Ascending aorta (tissue), 2 donors: Measurements from ENCODE around the gene CIB4. TPM values are rescaled to one million over a fixed set of nuclear protein-coding genes. Genes with fewer than 3 reads are reported as not detected.

ENCODE experiments used
- DNase-seq, 2 donors: peaks; one replicate each; pipeline ENCODE4 v3.0.0-alpha.2; 2019; ENCODE audit warnings: low spot score in 2 of 2
- H3K27ac ChIP-seq, 2 donors: fragments of 200-600 bp; sonication (generic); one replicate each; pipeline ENCODE4 v1.5.1; 2016 to 2017; ENCODE audit warnings: mild to moderate bottlenecking in 1 of 2
- H3K27me3 ChIP-seq: fragments of 200-600 bp; sonication (generic); one replicate; pipeline ENCODE4 v1.5.1; 2017
- H3K36me3 ChIP-seq, 2 donors: fragments of 200-600 bp; sonication (generic); one replicate each; pipeline ENCODE4 v1.5.1; 2016
- H3K4me1 ChIP-seq, 2 donors: fragments of 200-600 bp; sonication (generic); one replicate each; pipeline ENCODE4 v1.5.1; 2016 to 2017; ENCODE audit warnings: mild to moderate bottlenecking in 1 of 2
- H3K4me3 ChIP-seq, 2 donors: fragments of 200-600 bp; sonication (generic); one replicate each; pipeline ENCODE4 v1.5.1; 2016 to 2017; ENCODE audit warnings: mild to moderate bottlenecking in 1 of 2
- H3K9me3 ChIP-seq, 2 donors: fragments of 200-600 bp; sonication (generic); one replicate each; pipeline ENCODE4 v1.5.1; 2016
- CTCF ChIP-seq, 3 experiments: fragments of 200-600 bp in 2 of 3; fragments of 450-650 bp in 1 of 3; sonication (generic) in 2 of 3; IDR thresholded peaks; one replicate each; pipeline ENCODE4 v1.5.1; 2016 to 2019; ENCODE audit warnings: antibody characterized with exemption in 3 of 3, mild to moderate bottlenecking in 1 of 3, moderate library complexity in 1 of 3
- intact Hi-C: fragments of 100-400 bp; cut with DNase I; formaldehyde crosslinking; loops from one replicate; pipeline ENCODE4 v1.15.1; 2023
- total RNA-seq: library from RNA; depleted of rRNA; stranded (reverse); fragments of >200 nt; gene quantifications from one replicate; pipeline ENCODE4 v1.1.0, GENCODE V29; 2016

CIB4 gene
- total RNA-seq, 1 donor from 2014 or later = not detected

GRCh38 chr2:26650713-26651469 is 9.7 kb upstream of the CIB4 start:
- Histone ChIP-seq H3K36me3 (no peaks in the 10 kb centered on the region), H3K27me3 (no peaks in the 10 kb centered on the region), H3K4me3 (no peak overlapping the region), H3K4me1 (no peaks in the 10 kb centered on the region), H3K27ac (no peak overlapping the region), H3K9me3 (no peaks in the 10 kb centered on the region)
- TF ChIP-seq CTCF (IDR thresholded peaks at IDR 0.05) = no peak
- intact Hi-C loops = no loop called here
- peak in 1 of 2 donors; percentile 54 for DNase-seq

- intact Hi-C loops = no loop called here
- no peak for TF ChIP-seq CTCF (IDR thresholded peaks at IDR 0.05)
- H3K4me3 ChIP-seq = no peak overlapping the region
- H3K9me3 ChIP-seq = no peaks in the 10 kb centered on the region
- peak in 1 of 2 donors; percentile 51 for DNase-seq
- no peaks in the 10 kb centered on the region for H3K27me3 ChIP-seq
- H3K4me1 ChIP-seq = no peaks in the 10 kb centered on the region
- no peaks in the 10 kb centered on the region for H3K36me3 ChIP-seq
- no peak overlapping the region for H3K27ac ChIP-seq
Observed at GRCh38 chr2:26649992-26650712, 9.0 kb upstream of the CIB4 start.

- no peaks in the 10 kb centered on the region for H3K9me3 ChIP-seq
- TF ChIP-seq CTCF (IDR thresholded peaks at IDR 0.05) = no peak
- DNase-seq = no peak
- no peaks in the 10 kb centered on the region for H3K27me3 ChIP-seq
- H3K4me3 ChIP-seq = no peak overlapping the region
- intact Hi-C loops = no loop called here
- no peaks in the 10 kb centered on the region for H3K36me3 ChIP-seq
- no peaks in the 10 kb centered on the region for H3K4me1 ChIP-seq
- no peak overlapping the region for H3K27ac ChIP-seq
Observed at GRCh38 chr2:26649322-26649721, 8.2 kb upstream of the CIB4 start.

GRCh38 chr2:26648516-26648915 is 7.3 kb upstream of the CIB4 start:
- intact Hi-C loops = no loop called here
- Histone ChIP-seq H3K9me3 (no peaks in the 10 kb centered on the region), H3K36me3 (no peaks in the 10 kb centered on the region), H3K4me3 (no peak overlapping the region), H3K4me1 (no peaks in the 10 kb centered on the region), H3K27me3 (no peaks in the 10 kb centered on the region), H3K27ac (no peak overlapping the region)
- no peak for TF ChIP-seq CTCF (IDR thresholded peaks at IDR 0.05)
- DNase-seq = peak in 1 of 2 donors; percentile 21

GRCh38 chr2:26647981-26648380 is 6.8 kb upstream of the CIB4 start:
- intact Hi-C loops = no loop called here
- no peak for TF ChIP-seq CTCF (IDR thresholded peaks at IDR 0.05)
- no peak for DNase-seq
- Histone ChIP-seq H3K4me1 (no peaks in the 10 kb centered on the region), H3K27ac (no peak overlapping the region), H3K27me3 (no peaks in the 10 kb centered on the region), H3K4me3 (no peak overlapping the region), H3K36me3 (no peaks in the 10 kb centered on the region), H3K9me3 (no peaks in the 10 kb centered on the region)
